Ishikawa (cell line): ENCODE results near the gene UBE2L5.

Source experiments
- CEBPB ChIP-seq: IDR thresholded peaks from 2 replicates; pipeline ENCODE4 v1.6.1; 2012
- EP300 ChIP-seq: IDR thresholded peaks from 2 replicates; pipeline ENCODE4 v1.6.1; 2012; ENCODE audit warnings: borderline replicate concordance
- MAX ChIP-seq: IDR thresholded peaks from 2 replicates; pipeline ENCODE4 v1.6.1; 2012
- NFIC ChIP-seq: IDR thresholded peaks from 2 replicates; pipeline ENCODE4 v1.6.1; 2012
- REST ChIP-seq: IDR thresholded peaks from 2 replicates; pipeline ENCODE4 v1.6.1; 2012; ENCODE audit warnings: low read depth, mild to moderate bottlenecking
- TEAD4 ChIP-seq: IDR thresholded peaks from 2 replicates; pipeline ENCODE4 v1.6.1; 2012
- YY1 ChIP-seq: IDR thresholded peaks from 2 replicates; pipeline ENCODE4 v1.6.1; 2012; ENCODE audit warnings: low read depth
- ZBTB7A ChIP-seq: IDR thresholded peaks from 2 replicates; pipeline ENCODE4 v1.6.1; 2012; ENCODE audit warnings: low read depth

- no peak for TF ChIP-seq REST
- no peak for TF ChIP-seq NFIC
- peak; percentile 76; the same call in 1 of the 2 replicates for TF ChIP-seq YY1
- no peak for TF ChIP-seq EP300
- no peak for TF ChIP-seq CEBPB
- TF ChIP-seq ZBTB7A, result no peak
- peak; percentile 68 for TF ChIP-seq MAX
- no peak for TF ChIP-seq TEAD4
Measured at GRCh38 chr13:30465593-30466357, 43.5 kb downstream of the UBE2L5 start, which contains the start of gene HMGB1.
